Activated naive CD4-positive, alpha-beta T cell treated with anti-CD3 and anti-CD28 coated beads for 36 hours (primary cell): ENCODE data around the gene SNRNP70. TPM values are rescaled to one million over a fixed set of nuclear protein-coding genes. Genes with fewer than 3 reads are reported as not detected.
A peak's percentile ranks its signal among the peaks of the same experiment; 100 is the strongest.
"Not testable (repeated sequence)": the region's sequence is repeated elsewhere in the genome, so short reads cannot be mapped to it uniquely, and the experiment has no call there.

Experiments
- CTCF ChIA-PET: fragments of 350-600 bp; sonication (Branson Sonifier 250); formaldehyde crosslinking; loops from one replicate; lab custom pipeline; 2021; ENCODE audit warnings: antibody characterized with exemption; lab: Charles Lee
- DNase-seq: peaks from one replicate; pipeline ENCODE4 v3.0.0-alpha.2; 2020
- H3K27ac Mint-ChIP-seq: one replicate; pipeline ENCODE4 v1.8.0; 2021; ENCODE audit warnings: mild to moderate bottlenecking, mixed read lengths
- H3K27me3 Mint-ChIP-seq: one replicate; pipeline ENCODE4 v1.8.0; 2021; ENCODE audit warnings: low read depth, mixed read lengths
- H3K36me3 Mint-ChIP-seq: one replicate; pipeline ENCODE4 v1.8.0; 2021; ENCODE audit warnings: low read depth, mixed read lengths
- H3K4me1 Mint-ChIP-seq: one replicate; pipeline ENCODE4 v1.8.0; 2021; ENCODE audit warnings: low read depth, mixed read lengths
- H3K4me3 Mint-ChIP-seq: one replicate; pipeline ENCODE4 v1.8.0; 2021; ENCODE audit warnings: mild to moderate bottlenecking, moderate library complexity, mixed read lengths
- H3K9me3 Mint-ChIP-seq: one replicate; pipeline ENCODE4 v1.8.0; 2021; ENCODE audit warnings: mixed read lengths
- intact Hi-C: fragments of 100-400 bp; cut with micrococcal nuclease; formaldehyde crosslinking; loops from one replicate; pipeline ENCODE4 v1.15.1; 2023
- total RNA-seq, 2 experiments: library from RNA; stranded (reverse); gene quantifications; one replicate each; pipeline ENCODE4 v1.2.3, GENCODE V29; 2021

Gene SNRNP70
- total RNA-seq, 2 experiments from 2014 or later, result 163 to 166 TPM

GRCh38 chr19:49056101-49056901, 28.9 kb upstream of the SNRNP70 start:
- peak; percentile 67 for DNase-seq
- CTCF ChIA-PET, result interaction anchor here (0.7 to 0.9 kb wide), 3 partner anchors 50 to 262 kb away, joined by 3 read pairs; no protein-coding TSS in a partner anchor
- H3K27ac Mint-ChIP-seq, result no peak overlapping the region
- intact Hi-C loops, result loop anchor here (5.0 kb wide), 1 partner anchor 91 kb away; no protein-coding TSS in a partner anchor
- H3K4me3 Mint-ChIP-seq, result peak overlapping the region; percentile 71
- no peaks in the 10 kb centered on the region for H3K36me3 Mint-ChIP-seq
- H3K4me1 Mint-ChIP-seq, result peaks cover 22% of the 10 kb centered on the region
- H3K9me3 Mint-ChIP-seq, result no peaks in the 10 kb centered on the region
- peaks cover 40% of the 10 kb centered on the region for H3K27me3 Mint-ChIP-seq

GRCh38 chr19:49056902-49057596, 28.2 kb upstream of the SNRNP70 start:
- Mint-ChIP-seq H3K27me3 (peaks cover 40% of the 10 kb centered on the region), H3K4me1 (peaks cover 22% of the 10 kb centered on the region), H3K4me3 (peak overlapping the region; percentile 71)
- H3K27ac Mint-ChIP-seq, H3K9me3 Mint-ChIP-seq, DNase-seq, H3K36me3 Mint-ChIP-seq: not testable (repeated sequence)
- CTCF ChIA-PET, result interaction anchor here (0.6 to 1.7 kb wide), 6 partner anchors 18 to 329 kb away, joined by 3 to 5 read pairs (median 4); partner anchors contain the start of genes GYS1 and RUVBL2
- intact Hi-C loops, result loop anchor here (5.0 kb wide), 1 partner anchor 90 kb away; no protein-coding TSS in a partner anchor

- Mint-ChIP-seq H3K36me3 (no peaks in the 10 kb centered on the region), H3K27me3 (peaks cover 40% of the 10 kb centered on the region), H3K4me3 (peak within 1 kb of the TSS; percentile 71), H3K9me3 (no peaks in the 10 kb centered on the region), H3K4me1 (peaks cover 22% of the 10 kb centered on the region), H3K27ac (no peak within 1 kb of the TSS)
- intact Hi-C loops, result loop anchor here (5.0 kb wide), 1 partner anchor 90 kb away; no protein-coding TSS in a partner anchor
- DNase-seq, result peak; percentile 52
- CTCF ChIA-PET, result interaction anchor here (0.6 to 1.7 kb wide), 5 partner anchors 17 to 328 kb away, joined by 3 to 5 read pairs (median 5); partner anchors contain the start of genes GYS1 and RUVBL2
Observed at GRCh38 chr19:49057636-49058234, 27.5 kb upstream of the SNRNP70 start, which contains the start of gene CGB7. Gene CGB7 (minus strand): TSS chr19:49057749. CDS start chr19:49055375, 2,374 bp downstream.

- Mint-ChIP-seq H3K36me3 (no peaks in the 10 kb centered on the region), H3K4me1 (peaks cover 22% of the 10 kb centered on the region), H3K9me3 (no peaks in the 10 kb centered on the region), H3K4me3 (no peak overlapping the region), H3K27ac (no peak overlapping the region), H3K27me3 (peaks cover 44% of the 10 kb centered on the region)
- intact Hi-C loops, result loop anchor here (5.0 kb wide), 1 partner anchor 89 kb away; no protein-coding TSS in a partner anchor
- CTCF ChIA-PET, result interaction anchor here (1.0 to 1.7 kb wide), 4 partner anchors 16 to 226 kb away, joined by 3 to 5 read pairs (median 4); partner anchors contain the start of genes GYS1 and RUVBL2
- DNase-seq, result peak; percentile 40
Observed at GRCh38 chr19:49058562-49058961, 26.7 kb upstream of the SNRNP70 start.

- Mint-ChIP-seq H3K27ac (no peak overlapping the region), H3K27me3 (peaks cover 48% of the 10 kb centered on the region), H3K9me3 (no peaks in the 10 kb centered on the region), H3K4me3 (no peak overlapping the region), H3K4me1 (peaks cover 22% of the 10 kb centered on the region), H3K36me3 (no peaks in the 10 kb centered on the region)
- CTCF ChIA-PET, result interaction anchor here (0.5 to 1.0 kb wide), 2 partner anchors 65 to 213 kb away, joined by 3 to 5 read pairs; partner anchors contain the start of gene RUVBL2
- intact Hi-C loops, result loop anchor here (5.0 kb wide), 1 partner anchor 88 kb away; no protein-coding TSS in a partner anchor
- DNase-seq, result no peak
Observed at GRCh38 chr19:49059053-49059452, 26.2 kb upstream of the SNRNP70 start.

- Mint-ChIP-seq H3K9me3 (no peaks in the 10 kb centered on the region), H3K27me3 (peaks cover 61% of the 10 kb centered on the region), H3K4me1 (peaks cover 23% of the 10 kb centered on the region), H3K27ac (no peak overlapping the region), H3K36me3 (no peaks in the 10 kb centered on the region), H3K4me3 (no peak overlapping the region)
- intact Hi-C loops, result no loop called here
- CTCF ChIA-PET, result no interaction called here
- no peak for DNase-seq
Observed at GRCh38 chr19:49061000-49061399, 24.3 kb upstream of the SNRNP70 start.

- intact Hi-C loops, result no loop called here
- H3K36me3 Mint-ChIP-seq, result no peaks in the 10 kb centered on the region
- peaks cover 62% of the 10 kb centered on the region for H3K27me3 Mint-ChIP-seq
- DNase-seq, result no peak
- H3K4me1 Mint-ChIP-seq, result peaks cover 19% of the 10 kb centered on the region
- H3K4me3 Mint-ChIP-seq, result no peak overlapping the region
- CTCF ChIA-PET, result no interaction called here
- H3K27ac Mint-ChIP-seq, result no peak overlapping the region
- H3K9me3 Mint-ChIP-seq, result no peaks in the 10 kb centered on the region
Observed at GRCh38 chr19:49061445-49061844, 23.8 kb upstream of the SNRNP70 start.

GRCh38 chr19:49064029-49064629, 21.1 kb upstream of the SNRNP70 start:
- DNase-seq, result no peak
- H3K4me3 Mint-ChIP-seq, result no peak overlapping the region
- H3K27ac Mint-ChIP-seq, result no peak overlapping the region
- CTCF ChIA-PET, result interaction anchor here (0.5 kb wide), 1 partner anchor 276 kb away, joined by 3 read pairs; no protein-coding TSS in a partner anchor
- H3K27me3 Mint-ChIP-seq, result peaks cover 54% of the 10 kb centered on the region
- no peaks in the 10 kb centered on the region for H3K9me3 Mint-ChIP-seq
- H3K4me1 Mint-ChIP-seq, result peaks cover 2% of the 10 kb centered on the region
- intact Hi-C loops, result no loop called here
- H3K36me3 Mint-ChIP-seq, result no peaks in the 10 kb centered on the region

- Mint-ChIP-seq H3K4me1 (peaks cover 2% of the 10 kb centered on the region), H3K4me3 (no peak within 1 kb of the TSS), H3K27ac (no peak within 1 kb of the TSS), H3K36me3 (no peaks in the 10 kb centered on the region), H3K9me3 (no peaks in the 10 kb centered on the region), H3K27me3 (peaks cover 53% of the 10 kb centered on the region)
- no peak for DNase-seq
- intact Hi-C loops, result no loop called here
- CTCF ChIA-PET, result interaction anchor here (0.5 kb wide), 1 partner anchor 277 kb away, joined by 3 read pairs; no protein-coding TSS in a partner anchor
Observed at GRCh38 chr19:49064768-49065611, 20.3 kb upstream of the SNRNP70 start, which contains the start of gene NTF4. Gene NTF4 (minus strand): TSS chr19:49064818. CDS start chr19:49061997, 2,821 bp downstream.

- CTCF ChIA-PET, result no interaction called here
- H3K36me3 Mint-ChIP-seq, result no peaks in the 10 kb centered on the region
- H3K4me1 Mint-ChIP-seq, result peaks cover 2% of the 10 kb centered on the region
- intact Hi-C loops, result no loop called here
- H3K27ac Mint-ChIP-seq, result no peak overlapping the region
- H3K27me3 Mint-ChIP-seq, result peaks cover 54% of the 10 kb centered on the region
- no peak for DNase-seq
- no peaks in the 10 kb centered on the region for H3K9me3 Mint-ChIP-seq
- H3K4me3 Mint-ChIP-seq, result no peak overlapping the region
Observed at GRCh38 chr19:49065905-49066512, 19.2 kb upstream of the SNRNP70 start.
